Pulmonary artery endothelial cell (primary cell): ENCODE measurements around the gene BARHL2. TPM values are rescaled to one million over a fixed set of nuclear protein-coding genes. Genes with fewer than 3 reads are reported as not detected.

Source experiments
- DNase-seq: peaks from one replicate; pipeline ENCODE4 v3.0.0-alpha.2; 2011; ENCODE audit warnings: low read depth, low spot score
- total RNA-seq: library from RNA; depleted of rRNA; stranded (reverse); fragments of >200 nt; gene quantifications from 2 replicates; pipeline ENCODE4 v1.2.3, GENCODE V29; 2014

BARHL2 gene
- total RNA-seq, 1 donor from 2014 or later = not detected

GRCh38 chr1:90710579-90711536 is 6.2 kb downstream of the BARHL2 start:
- DNase-seq = no peak

GRCh38 chr1:90709535-90709934 is 7.6 kb downstream of the BARHL2 start:
- no peak for DNase-seq

DNA sequence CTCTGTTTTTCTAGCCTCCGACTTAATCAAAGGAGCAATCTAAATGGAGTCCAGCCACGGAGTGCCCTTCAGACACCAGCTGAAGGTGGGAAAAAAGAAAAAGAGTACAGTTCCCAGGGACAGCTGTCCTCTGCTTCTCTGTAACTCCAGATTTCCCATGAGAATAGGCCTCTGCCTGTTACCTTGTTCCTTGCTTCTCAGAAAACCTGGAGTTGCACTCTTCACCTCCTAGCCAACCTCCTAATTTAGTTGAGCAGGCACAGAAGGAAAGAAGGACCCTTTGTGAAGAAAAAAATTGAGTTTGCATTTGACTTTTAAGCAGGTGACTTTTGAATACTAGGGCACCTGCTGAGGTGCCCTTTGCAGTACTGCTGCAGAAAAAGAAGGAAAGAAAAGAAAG is 8.3 kb downstream of the BARHL2 start:
- DNase-seq = no peak

DNA sequence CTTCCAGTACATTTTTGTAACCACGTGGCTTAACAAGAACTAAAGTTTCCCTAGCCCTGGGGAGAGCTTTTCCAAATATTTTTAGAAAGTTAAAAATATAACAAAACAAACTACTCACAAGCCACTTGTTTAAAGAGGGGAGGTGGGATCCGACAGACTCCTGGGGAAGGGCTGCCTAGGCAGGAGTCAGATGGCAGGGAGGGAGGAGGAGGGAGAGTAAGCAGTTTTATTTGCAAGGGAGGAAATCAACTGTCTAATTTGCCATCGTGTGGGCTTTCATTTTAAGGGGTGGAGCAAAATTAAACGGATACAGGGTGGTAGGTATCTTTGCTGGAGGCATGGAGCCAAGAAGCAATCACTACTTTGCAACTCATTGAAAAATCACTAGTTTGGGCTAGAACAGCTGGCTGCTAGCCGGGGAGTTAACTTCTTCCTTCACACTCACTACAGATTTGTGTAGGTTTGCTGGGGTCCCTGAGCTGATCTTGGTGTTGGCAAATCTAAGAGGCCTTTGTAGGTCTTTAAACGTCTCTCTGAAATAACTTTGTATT is 8.8 kb downstream of the BARHL2 start:
- DNase-seq = no peak

DNA sequence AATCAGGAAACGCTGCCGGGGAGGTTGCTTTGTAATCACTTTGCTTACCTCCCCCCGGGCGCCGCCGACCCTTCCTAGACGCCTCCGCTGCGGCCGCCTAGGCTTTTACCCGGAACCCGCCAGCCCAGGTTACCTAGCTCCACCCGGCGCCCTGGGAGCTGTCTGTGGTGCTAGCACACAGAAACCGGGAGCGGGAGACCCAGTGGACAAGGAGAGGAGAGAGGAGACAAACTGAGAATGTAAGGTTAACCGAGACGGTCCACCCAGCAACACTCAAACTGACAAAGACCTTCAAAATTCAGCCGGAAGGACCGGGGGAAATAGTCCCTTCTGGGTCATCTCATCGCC is 9.8 kb downstream of the BARHL2 start:
- DNase-seq = no peak

- DNase-seq = no peak
These were observed 10.4 kb downstream of the BARHL2 start for GRCh38 chr1:90706437-90707362.

DNA sequence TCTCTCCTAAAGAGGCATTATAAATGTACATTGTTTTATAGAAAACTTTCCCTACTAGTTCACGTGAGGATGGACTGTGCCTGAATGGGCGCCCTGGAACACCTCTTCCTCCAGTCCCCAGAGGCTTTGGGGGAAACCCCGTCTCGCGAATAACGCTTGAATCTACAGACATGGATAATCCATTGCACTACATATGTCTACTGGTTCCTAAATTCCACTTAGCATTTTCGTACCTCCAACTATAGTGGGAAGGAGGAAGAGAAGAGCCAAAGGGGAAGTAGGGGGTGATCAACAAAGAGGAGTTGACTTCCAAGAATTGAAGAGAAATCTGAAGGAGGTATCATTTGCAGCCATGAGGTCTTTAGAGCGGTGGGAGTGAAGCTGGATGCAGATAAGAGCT is 11.1 kb downstream of the BARHL2 start:
- DNase-seq = no peak

GRCh38 chr1:90704817-90705216 is 12.3 kb downstream of the BARHL2 start:
- no peak for DNase-seq

DNA sequence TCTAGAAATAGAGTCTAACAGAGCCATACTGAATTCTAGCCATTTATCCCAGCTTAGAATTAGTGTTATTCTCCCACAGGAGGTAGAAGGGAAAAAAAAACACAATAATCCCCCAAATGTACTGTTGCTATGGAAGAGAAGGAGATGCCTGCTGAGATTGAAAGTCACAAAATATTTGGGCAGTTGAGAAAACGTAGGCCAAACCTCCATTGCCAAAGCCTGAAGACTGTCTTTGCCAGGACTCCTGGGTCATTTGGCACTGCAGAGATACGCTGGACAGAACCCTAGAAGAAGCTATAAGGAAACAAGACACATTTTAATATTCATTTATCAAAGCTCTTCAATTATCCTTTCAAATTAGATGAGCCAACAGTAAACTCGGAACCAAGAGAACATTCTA is 22.3 kb downstream of the BARHL2 start:
- no peak for DNase-seq

GRCh38 chr1:90687747-90688146 is 29.4 kb downstream of the BARHL2 start:
- DNase-seq = no peak

DNA sequence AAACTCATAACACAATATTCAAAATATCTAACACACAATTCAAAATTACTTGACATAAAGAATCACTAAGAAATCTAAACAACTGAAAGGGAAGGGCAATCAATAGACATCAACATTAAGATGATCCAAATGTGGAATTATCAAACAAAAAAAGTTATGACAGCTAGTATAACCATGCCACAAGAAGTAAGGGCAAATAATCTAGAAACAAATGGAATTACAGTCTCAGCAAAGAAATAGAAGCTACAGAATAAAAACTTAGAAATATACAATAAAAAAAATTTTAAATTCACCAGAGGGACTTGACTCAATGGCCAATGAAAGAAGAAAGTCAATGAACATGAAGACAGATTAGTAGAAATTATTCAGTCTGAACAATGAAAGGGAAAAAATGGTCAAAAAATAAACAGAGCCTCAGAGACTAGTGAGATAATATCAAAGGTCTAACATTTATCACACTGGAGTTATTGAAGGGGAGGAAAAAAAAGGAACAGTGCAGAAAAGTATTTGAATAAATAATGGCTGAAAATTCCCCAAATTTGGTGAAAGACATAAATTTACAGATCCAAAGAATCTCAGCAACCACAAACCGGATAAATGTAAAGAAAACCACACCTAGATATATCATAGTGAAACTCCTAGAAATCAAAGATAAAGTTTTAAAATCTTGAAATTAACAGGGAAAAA is 41.8 kb downstream of the BARHL2 start:
- no peak for DNase-seq

DNA sequence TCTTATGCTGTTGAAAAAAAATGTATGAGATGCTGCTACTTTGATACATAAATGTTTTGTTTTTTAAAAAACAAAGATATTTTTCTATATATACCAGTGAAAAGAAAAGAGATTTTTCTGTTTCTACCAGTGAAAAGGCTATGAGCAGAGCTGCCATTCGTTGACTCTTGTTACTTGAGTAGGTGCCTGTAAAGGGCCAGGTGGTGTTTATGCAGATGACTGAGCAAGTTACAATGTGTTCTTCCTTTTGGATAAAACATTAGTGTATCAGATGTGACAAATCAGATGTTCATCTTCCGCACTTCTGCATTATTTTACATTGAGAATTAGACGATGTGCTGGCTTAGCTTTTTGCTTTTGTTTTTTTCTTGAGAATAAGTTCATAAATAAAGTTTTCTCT is 45.4 kb downstream of the BARHL2 start:
- no peak for DNase-seq

- DNase-seq = no peak
These were observed 45.9 kb downstream of the BARHL2 start for GRCh38 chr1:90671251-90671650.
